K562 (cell line): ENCODE results near the gene CD164L2. TPM values are rescaled to one million over a fixed set of nuclear protein-coding genes. Genes with fewer than 3 reads are reported as not detected.

Source experiments
- BCL6 ChIP-seq: fragments of 250-450 bp; sonication (Bioruptor Pico); IDR thresholded peaks from 2 replicates; pipeline ENCODE4 v1.4.0; 2020
- FOXJ3 ChIP-seq: sonication (generic); formaldehyde crosslinking; IDR thresholded peaks from 2 replicates; pipeline ENCODE4 v1.4.0; 2020; ENCODE audit warnings: mild to moderate bottlenecking, missing genetic modification reagents
- HEY1 ChIP-seq: fragments of 250-450 bp; sonication (Bioruptor Pico); IDR thresholded peaks from 2 replicates; pipeline ENCODE4 v1.5.0; 2020; ENCODE audit warnings: mild to moderate bottlenecking, moderate library complexity, borderline replicate concordance
- KLF16 ChIP-seq: IDR thresholded peaks from 2 replicates; pipeline ENCODE4 v1.6.1; 2016; ENCODE audit warnings: antibody characterized with exemption
- MXI1 ChIP-seq: IDR thresholded peaks from 2 replicates; pipeline ENCODE4 v1.6.1; 2011; ENCODE audit warnings: low read depth, mild to moderate bottlenecking, improper control_type of control experiment, low read length
- SREBF1 ChIP-seq: fragments of 150-350 bp; IDR thresholded peaks from 2 replicates; pipeline ENCODE4 v1.6.1; 2014; ENCODE audit warnings: antibody characterized with exemption, low read depth, low read length, borderline replicate concordance
- U2AF1 ChIP-seq: fragments of 200-400 bp; formaldehyde crosslinking; optimal IDR thresholded peaks from 2 replicates; pipeline ENCODE3; 2017; ENCODE audit warnings: mild to moderate bottlenecking, low read depth, low read length, moderate library complexity
- ZNF121 ChIP-seq: sonication (generic); formaldehyde crosslinking; conservative IDR thresholded peaks from 2 replicates; pipeline ENCODE4 v1.8.0; 2022; ENCODE audit warnings: missing genetic modification reagents
- polyA plus RNA-seq, 8 experiments: library from polyadenylated mRNA; depleted of rRNA in 4 of 8; stranded (reverse) in 5 of 8; unstranded in 3 of 8; fragments of >200 nt; fragmentation: Nextera tagmentation in 2 of 8; fragmentation: Illumina TruSeq in 1 of 8; extraction: Ambion mirVana in 2 of 8; extraction: Trizol in 1 of 8; gene quantifications; 2 replicates each; pipeline versions ENCODE4 v1.2.1 to v1.2.3, GENCODE V29; 2011 to 2014; ENCODE audit warnings: inconsistent platforms in 1 of 8, missing spikeins in 1 of 8
- total RNA-seq, 7 experiments: library from RNA; depleted of rRNA in 6 of 7; stranded (reverse); fragments of >200 nt in 6 of 7; fragmentation: Illumina TruSeq in 2 of 7; extraction: Trizol in 2 of 7; gene quantifications; 2 replicates each; pipeline versions ENCODE4 v1.2.1 to v1.2.3, GENCODE V29; 2011 to 2021; ENCODE audit warnings: low replicate concordance in 1 of 7
- TF ChIP-seq, protein P1 (sequence below), 3 experiments: IDR thresholded peaks in 2 of 3; conservative IDR thresholded peaks in 1 of 3; 2 replicates each; pipeline ENCODE4 v1.5.1; 2011 to 2012; ENCODE audit warnings: low read length in 3 of 3, mild to moderate bottlenecking in 3 of 3, control low read depth in 2 of 3, improper control_type of control experiment in 1 of 3, inconsistent platforms in 1 of 3, low read depth in 1 of 3, mixed read lengths in 1 of 3, moderate library complexity in 1 of 3; ENCODE audit not compliant: insufficient read depth in 2 of 3
- TF ChIP-seq, protein P2 (sequence below): fragments of 250-450 bp; sonication (Bioruptor Pico); IDR thresholded peaks from 2 replicates; pipeline ENCODE4 v1.4.0; 2020; ENCODE audit warnings: mild to moderate bottlenecking, moderate library complexity, borderline replicate concordance
- TF ChIP-seq, protein P3 (sequence below): sonication (generic); formaldehyde crosslinking; IDR thresholded peaks from 2 replicates; pipeline ENCODE4 v1.8.1; 2023; ENCODE audit warnings: mild to moderate bottlenecking, missing genetic modification reagents
- TF ChIP-seq, protein P4 (sequence below): fragments of 250-450 bp; sonication (Bioruptor Pico); IDR thresholded peaks from 2 replicates; pipeline ENCODE4 v1.8.0; 2022; ENCODE audit warnings: moderate library complexity, mild to moderate bottlenecking, inconsistent platforms
- TF ChIP-seq, protein P5 (sequence below): fragments of 450-650 bp; formaldehyde crosslinking; IDR thresholded peaks from 2 replicates; pipeline ENCODE4 v1.4.0; 2020; ENCODE audit warnings: mild to moderate bottlenecking, moderate library complexity

CD164L2 gene
- total and polyA plus RNA-seq, 9 of the 15 experiments (the other 6 are each of a cell fraction or from before 2014, with no cell fraction given): 0.08 to 0.92 (median 0.38) TPM; not detected in 1

DNA sequence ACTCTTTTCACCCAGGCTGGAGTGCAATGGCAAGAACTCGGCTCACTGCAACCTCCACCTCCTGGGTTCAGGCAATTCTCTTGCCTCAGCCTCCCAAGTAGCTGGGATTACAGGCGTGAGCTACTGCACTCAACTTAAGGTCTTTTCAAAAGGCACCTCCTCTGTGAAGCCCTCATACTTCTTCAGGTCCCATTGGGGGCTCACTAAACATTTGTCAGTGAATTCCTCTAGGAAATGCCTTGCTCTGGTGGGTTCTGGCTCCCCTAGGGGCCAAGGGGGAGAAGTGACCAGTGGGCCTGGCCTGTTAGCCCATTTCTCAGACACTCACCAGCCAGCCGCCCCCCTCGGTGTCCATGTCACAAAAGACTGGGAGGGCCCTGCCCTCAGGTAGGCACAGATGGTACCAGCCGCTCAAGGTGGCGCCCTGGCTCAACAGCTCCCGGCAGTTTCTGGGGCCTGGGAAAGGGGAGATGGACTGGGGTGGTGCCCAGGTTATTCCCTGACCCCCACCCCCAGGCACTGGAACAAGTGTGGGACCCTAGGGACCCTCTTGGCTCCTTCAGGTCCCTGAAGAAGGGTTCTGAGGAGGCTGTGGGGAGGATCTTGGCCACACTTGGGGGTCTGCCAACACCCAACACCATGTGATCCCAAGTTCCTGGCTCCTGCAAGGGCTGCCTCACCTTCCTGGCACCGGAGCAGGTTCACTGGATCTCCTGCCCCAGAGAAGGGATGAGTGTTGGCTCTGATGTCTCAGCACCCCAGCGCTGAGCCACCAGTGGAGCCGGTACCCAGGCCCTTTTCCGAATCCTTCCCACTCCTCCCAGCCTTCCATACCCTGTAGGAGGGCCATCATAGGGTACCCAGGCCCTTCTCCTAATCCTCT lies 10.1 kb downstream of the CD164L2 start (continued):
- TF ChIP-seq, protein P1, sequence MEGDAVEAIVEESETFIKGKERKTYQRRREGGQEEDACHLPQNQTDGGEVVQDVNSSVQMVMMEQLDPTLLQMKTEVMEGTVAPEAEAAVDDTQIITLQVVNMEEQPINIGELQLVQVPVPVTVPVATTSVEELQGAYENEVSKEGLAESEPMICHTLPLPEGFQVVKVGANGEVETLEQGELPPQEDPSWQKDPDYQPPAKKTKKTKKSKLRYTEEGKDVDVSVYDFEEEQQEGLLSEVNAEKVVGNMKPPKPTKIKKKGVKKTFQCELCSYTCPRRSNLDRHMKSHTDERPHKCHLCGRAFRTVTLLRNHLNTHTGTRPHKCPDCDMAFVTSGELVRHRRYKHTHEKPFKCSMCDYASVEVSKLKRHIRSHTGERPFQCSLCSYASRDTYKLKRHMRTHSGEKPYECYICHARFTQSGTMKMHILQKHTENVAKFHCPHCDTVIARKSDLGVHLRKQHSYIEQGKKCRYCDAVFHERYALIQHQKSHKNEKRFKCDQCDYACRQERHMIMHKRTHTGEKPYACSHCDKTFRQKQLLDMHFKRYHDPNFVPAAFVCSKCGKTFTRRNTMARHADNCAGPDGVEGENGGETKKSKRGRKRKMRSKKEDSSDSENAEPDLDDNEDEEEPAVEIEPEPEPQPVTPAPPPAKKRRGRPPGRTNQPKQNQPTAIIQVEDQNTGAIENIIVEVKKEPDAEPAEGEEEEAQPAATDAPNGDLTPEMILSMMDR (IDR thresholded peaks at IDR 0.05 in 2 of 3, conservative IDR thresholded peaks at IDR 0.05 in 1 of 3; ENCODE audit: insufficient read depth in 2 of 3, low read depth in 1 of 3, low read length in 3 of 3): peak; percentile 60 to 81 (median 77)
- TF ChIP-seq HEY1 (CRISPR knock-in tag) (no peak), U2AF1 (no peak), KLF16 (no peak), MXI1 (no peak), ZNF121 (CRISPR knock-in tag) (no peak), FOXJ3 (CRISPR knock-in tag) (no peak), SREBF1 (no peak), BCL6 (CRISPR knock-in tag) (no peak)
- TF ChIP-seq, protein P2, sequence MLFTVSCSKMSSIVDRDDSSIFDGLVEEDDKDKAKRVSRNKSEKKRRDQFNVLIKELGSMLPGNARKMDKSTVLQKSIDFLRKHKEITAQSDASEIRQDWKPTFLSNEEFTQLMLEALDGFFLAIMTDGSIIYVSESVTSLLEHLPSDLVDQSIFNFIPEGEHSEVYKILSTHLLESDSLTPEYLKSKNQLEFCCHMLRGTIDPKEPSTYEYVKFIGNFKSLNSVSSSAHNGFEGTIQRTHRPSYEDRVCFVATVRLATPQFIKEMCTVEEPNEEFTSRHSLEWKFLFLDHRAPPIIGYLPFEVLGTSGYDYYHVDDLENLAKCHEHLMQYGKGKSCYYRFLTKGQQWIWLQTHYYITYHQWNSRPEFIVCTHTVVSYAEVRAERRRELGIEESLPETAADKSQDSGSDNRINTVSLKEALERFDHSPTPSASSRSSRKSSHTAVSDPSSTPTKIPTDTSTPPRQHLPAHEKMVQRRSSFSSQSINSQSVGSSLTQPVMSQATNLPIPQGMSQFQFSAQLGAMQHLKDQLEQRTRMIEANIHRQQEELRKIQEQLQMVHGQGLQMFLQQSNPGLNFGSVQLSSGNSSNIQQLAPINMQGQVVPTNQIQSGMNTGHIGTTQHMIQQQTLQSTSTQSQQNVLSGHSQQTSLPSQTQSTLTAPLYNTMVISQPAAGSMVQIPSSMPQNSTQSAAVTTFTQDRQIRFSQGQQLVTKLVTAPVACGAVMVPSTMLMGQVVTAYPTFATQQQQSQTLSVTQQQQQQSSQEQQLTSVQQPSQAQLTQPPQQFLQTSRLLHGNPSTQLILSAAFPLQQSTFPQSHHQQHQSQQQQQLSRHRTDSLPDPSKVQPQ (CRISPR knock-in tag): no peak
- TF ChIP-seq, protein P3, sequence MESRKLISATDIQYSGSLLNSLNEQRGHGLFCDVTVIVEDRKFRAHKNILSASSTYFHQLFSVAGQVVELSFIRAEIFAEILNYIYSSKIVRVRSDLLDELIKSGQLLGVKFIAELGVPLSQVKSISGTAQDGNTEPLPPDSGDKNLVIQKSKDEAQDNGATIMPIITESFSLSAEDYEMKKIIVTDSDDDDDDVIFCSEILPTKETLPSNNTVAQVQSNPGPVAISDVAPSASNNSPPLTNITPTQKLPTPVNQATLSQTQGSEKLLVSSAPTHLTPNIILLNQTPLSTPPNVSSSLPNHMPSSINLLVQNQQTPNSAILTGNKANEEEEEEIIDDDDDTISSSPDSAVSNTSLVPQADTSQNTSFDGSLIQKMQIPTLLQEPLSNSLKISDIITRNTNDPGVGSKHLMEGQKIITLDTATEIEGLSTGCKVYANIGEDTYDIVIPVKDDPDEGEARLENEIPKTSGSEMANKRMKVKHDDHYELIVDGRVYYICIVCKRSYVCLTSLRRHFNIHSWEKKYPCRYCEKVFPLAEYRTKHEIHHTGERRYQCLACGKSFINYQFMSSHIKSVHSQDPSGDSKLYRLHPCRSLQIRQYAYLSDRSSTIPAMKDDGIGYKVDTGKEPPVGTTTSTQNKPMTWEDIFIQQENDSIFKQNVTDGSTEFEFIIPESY (CRISPR knock-in tag): no peak
- TF ChIP-seq, protein P4, sequence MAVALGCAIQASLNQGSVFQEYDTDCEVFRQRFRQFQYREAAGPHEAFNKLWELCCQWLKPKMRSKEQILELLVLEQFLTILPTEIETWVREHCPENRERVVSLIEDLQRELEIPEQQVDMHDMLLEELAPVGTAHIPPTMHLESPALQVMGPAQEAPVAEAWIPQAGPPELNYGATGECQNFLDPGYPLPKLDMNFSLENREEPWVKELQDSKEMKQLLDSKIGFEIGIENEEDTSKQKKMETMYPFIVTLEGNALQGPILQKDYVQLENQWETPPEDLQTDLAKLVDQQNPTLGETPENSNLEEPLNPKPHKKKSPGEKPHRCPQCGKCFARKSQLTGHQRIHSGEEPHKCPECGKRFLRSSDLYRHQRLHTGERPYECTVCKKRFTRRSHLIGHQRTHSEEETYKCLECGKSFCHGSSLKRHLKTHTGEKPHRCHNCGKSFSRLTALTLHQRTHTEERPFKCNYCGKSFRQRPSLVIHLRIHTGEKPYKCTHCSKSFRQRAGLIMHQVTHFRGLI (CRISPR knock-in tag): no peak
- TF ChIP-seq, protein P5, sequence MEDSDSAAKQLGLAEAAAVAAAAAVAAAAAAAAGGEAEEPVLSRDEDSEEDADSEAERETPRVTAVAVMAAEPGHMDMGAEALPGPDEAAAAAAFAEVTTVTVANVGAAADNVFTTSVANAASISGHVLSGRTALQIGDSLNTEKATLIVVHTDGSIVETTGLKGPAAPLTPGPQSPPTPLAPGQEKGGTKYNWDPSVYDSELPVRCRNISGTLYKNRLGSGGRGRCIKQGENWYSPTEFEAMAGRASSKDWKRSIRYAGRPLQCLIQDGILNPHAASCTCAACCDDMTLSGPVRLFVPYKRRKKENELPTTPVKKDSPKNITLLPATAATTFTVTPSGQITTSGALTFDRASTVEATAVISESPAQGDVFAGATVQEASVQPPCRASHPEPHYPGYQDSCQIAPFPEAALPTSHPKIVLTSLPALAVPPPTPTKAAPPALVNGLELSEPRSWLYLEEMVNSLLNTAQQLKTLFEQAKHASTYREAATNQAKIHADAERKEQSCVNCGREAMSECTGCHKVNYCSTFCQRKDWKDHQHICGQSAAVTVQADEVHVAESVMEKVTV (CRISPR knock-in tag): no peak
